AML-193 (cell line): Measurements from ENCODE around the gene ZFYVE21.

Experiments
- DNase-seq, 2 experiments: peaks; one replicate each; lab custom pipeline; 2025; lab: John Stamatoyannopoulos, UW

Gene ZFYVE21

GRCh38 chr14:103705504-103706284 is 9.9 kb upstream of the ZFYVE21 start:
- no peak for DNase-seq

GRCh38 chr14:103706551-103707328 is 8.9 kb upstream of the ZFYVE21 start:
- no peak for DNase-seq

- no peak for DNase-seq
Observed at GRCh38 chr14:103707329-103708263, 8.0 kb upstream of the ZFYVE21 start.

GRCh38 chr14:103708750-103709187 is 6.8 kb upstream of the ZFYVE21 start:
- DNase-seq: no peak

GRCh38 chr14:103709814-103710213 is 5.8 kb upstream of the ZFYVE21 start:
- DNase-seq: no peak

GRCh38 chr14:103710771-103711377 is 4.7 kb upstream of the ZFYVE21 start:
- DNase-seq: no peak

GRCh38 chr14:103711516-103712431 is 3.8 kb upstream of the ZFYVE21 start:
- no peak for DNase-seq

GRCh38 chr14:103712633-103713247 is 2.9 kb upstream of the ZFYVE21 start:
- DNase-seq: no peak

GRCh38 chr14:103713304-103714062 is 2.1 kb upstream of the ZFYVE21 start:
- DNase-seq: no peak

- DNase-seq: no peak
Observed at GRCh38 chr14:103714063-103714724, 1.4 kb upstream of the ZFYVE21 start.

GRCh38 chr14:103716091-103716801 is 636 bp downstream of the ZFYVE21 start:
- peak in 1 of 2 experiments; percentile 4 for DNase-seq

- DNase-seq: no peak
Observed at GRCh38 chr14:103716899-103717411, 1.3 kb downstream of the ZFYVE21 start.

GRCh38 chr14:103718572-103718971 is 3.0 kb downstream of the ZFYVE21 start:
- DNase-seq: no peak

- no peak for DNase-seq
Observed at GRCh38 chr14:103719751-103720150, 4.1 kb downstream of the ZFYVE21 start.

GRCh38 chr14:103721334-103722120 is 5.9 kb downstream of the ZFYVE21 start:
- DNase-seq: no peak

- DNase-seq: no peak
Observed at GRCh38 chr14:103723748-103724081, 8.1 kb downstream of the ZFYVE21 start.

- DNase-seq: no peak
Observed at GRCh38 chr14:103724116-103724515, 8.5 kb downstream of the ZFYVE21 start.
